ENCODE results near the gene ETV2. TPM values are rescaled to one million over a fixed set of nuclear protein-coding genes. Genes with fewer than 3 reads are reported as not detected.

Gene ETV2, protein sequence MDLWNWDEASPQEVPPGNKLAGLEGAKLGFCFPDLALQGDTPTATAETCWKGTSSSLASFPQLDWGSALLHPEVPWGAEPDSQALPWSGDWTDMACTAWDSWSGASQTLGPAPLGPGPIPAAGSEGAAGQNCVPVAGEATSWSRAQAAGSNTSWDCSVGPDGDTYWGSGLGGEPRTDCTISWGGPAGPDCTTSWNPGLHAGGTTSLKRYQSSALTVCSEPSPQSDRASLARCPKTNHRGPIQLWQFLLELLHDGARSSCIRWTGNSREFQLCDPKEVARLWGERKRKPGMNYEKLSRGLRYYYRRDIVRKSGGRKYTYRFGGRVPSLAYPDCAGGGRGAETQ
- total RNA-seq, result 0.79 TPM in 1 of 2 replicates, not detected in the other

DNA sequence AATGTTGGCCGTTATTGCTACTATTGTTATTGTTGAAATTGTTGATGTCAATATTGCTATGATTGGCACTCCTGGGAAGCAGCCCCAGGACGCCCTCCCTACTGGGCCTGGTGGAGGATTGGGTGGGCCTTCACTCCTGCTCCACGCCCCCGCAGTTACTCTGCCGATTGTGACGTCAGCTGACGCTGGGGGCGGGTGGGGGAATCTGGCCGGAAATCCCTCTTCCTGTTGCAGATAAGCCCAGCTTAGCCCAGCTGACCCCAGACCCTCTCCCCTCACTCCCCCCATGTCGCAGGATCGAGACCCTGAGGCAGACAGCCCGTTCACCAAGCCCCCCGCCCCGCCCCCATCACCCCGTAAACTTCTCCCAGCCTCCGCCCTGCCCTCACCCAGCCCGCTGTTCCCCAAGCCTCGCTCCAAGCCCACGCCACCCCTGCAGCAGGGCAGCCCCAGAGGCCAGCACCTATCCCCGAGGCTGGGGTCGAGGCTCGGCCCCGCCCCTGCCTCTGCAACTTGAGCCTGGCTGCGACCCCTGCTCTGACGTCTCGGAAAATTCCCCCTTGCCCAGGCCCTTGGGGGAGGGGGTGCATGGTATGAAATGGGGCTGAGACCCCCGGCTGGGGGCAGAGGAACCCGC lies at the start of gene ETV2:
TSS of gene ETV2 (plus strand) at position 231 of the 637 bp plus-strand sequence. CDS start 716 bp downstream, outside the sequence.

DNA sequence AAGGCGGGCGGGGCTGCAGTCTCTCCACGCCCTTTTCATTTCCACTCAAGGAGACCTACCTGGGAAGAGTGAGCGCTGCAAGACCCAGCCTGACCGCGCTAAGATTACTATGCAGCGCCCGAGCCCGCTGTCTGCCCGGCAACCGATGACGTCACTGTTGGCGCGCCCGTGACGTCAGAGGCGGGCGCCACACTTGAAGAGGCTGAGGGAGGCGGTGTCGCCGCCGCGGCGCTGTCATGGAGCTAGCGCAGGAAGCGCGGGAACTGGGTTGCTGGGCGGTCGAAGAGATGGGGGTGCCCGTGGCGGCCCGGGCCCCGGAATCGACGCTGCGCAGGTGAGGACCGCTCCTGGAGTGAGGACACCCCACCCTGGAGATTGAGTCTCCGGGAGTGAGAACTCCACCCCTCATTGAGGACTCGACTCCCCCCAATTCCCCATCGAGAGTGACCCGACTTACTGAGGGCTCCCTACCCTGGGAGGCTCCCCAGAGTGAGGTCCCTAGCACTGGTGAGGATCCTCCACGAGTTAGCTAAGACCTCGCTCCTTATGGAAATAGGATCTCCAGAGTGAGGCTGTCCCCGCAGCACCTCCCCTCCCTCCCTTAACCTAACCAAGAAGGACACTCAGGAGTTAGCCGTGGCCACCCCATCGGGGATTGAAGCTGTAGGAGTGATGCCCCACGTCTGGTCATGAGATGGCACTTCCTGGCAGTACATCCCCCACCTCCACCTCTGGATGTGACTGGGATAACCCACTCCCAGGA lies 28.8 kb upstream of the ETV2 start, which contains the start of gene HAUS5:
TSS of gene HAUS5 (plus strand) at position 177 of the 763 bp plus-strand sequence. CDS start at position 237, 60 bp downstream.

DNA sequence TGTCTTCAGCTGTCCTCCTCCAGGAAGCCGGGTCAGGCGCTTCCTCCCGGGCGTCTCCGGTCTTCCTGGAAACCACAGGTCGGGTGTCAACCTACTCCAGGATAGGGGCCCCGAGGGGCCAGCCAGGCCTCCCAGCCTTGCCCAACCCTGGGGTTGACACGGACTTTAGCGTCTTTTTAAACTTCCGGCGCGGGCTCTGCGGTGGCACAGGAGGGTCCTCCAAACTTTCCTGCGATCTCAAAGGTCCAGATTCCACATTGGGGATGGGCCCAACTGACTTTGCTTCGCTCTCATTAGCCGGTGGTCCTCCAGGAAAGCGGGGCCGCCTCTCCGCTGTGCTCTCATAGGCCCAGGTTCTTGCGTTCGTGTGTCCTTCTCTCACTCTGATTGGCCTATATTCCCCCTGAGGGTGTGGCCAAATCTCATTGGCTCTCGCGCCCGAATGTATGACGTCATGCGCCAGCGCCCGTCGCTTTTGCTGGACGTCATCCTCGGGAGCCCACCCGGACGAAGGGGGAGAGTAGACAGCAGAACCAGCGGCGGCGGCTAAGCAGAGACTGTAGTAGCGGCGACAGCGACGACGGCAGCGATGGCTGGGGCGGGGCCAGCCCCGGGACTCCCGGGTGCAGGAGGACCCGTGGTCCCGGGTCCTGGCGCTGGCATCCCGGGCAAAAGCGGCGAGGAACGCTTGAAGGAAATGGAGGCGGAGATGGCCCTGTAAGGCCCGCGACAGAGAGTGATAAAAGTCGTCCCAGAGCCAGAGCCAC lies 12.8 kb upstream of the ETV2 start, which contains the start of gene RBM42:
TSS of gene RBM42 (plus strand) at position 472 of the 767 bp plus-strand sequence. CDS start at position 590, 118 bp downstream.

DNA sequence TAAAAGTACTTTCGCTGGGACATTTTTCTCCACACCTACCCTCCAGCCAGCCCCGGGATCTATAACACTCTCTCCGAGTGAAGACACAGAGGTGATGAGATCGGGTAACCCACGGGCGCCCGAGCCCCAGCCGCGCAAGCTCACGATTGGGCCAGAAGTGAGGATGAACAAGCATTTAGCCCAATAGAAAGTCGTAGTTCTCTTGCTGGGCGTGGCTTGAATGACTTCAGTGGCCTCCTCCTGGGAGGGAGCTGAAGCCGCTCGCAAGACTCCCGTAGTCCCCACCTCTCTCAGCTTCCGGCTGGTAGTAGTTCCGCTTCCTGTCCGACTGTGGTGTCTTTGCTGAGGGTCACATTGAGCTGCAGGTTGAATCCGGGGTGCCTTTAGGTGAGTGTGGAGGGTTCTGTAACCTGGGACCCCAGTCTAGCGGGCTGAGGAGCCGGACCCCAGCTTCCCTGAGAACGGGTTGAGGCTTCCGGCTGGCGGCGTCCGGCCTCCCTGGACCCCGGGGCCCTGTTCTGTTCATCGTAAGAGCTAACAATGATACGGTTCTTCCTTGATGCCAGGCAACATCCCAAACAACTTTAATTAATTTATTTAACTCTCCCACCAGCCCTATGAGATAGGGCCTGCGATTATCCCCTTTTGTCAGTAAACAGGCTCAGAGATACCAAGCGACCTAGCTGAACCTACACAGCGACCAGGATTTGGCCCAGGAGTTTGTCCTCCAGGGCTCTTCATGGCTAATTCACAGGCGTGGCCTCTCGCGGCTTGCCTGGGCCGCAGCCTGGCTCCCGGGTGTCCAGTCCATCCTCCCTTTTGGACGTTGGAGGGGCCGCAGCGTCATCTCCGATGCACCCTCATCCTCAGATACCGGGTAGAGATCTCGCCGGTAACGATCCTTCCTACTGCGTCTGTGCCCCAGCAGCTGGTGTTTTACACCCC lies 6.7 kb downstream of the ETV2 start, which contains the start of gene COX6B1:
TSS of gene COX6B1 (plus strand) at position 307 of the 945 bp plus-strand sequence. CDS start 2,921 bp downstream, outside the sequence.

DNA sequence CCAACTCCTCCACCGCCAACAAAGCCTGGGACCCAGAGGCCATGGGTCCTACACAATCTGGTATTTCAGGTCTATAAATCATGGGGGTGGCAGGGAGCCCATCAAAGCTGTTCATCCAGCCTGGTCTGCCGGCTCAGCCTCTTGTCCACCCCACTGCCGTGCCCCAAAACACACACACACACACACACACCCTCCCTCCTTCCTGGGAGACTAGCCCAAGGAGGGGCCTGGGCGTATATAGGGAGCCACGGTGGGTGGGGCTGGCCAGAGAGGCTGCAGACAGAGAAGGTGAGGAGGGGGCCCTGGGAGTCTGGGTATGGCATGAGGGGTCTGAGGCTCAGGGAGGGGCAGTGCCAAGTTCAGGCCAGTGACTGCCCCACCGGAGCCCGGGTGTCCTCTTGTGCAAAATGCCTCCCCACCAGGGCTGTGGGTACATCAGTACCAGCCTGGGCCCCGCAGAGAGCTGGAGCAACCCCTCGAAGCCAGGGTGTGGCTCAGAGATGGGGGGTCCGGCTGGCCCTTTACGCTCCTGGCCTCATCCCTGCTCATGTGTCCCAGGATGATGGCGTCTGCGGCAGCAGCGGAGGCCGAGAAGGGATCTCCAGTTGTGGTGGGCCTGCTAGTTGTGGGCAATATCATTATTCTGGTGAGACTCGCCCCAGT lies 24.8 kb downstream of the ETV2 start, which contains the start of gene UPK1A:
TSS of gene UPK1A (plus strand) at position 267 of the 663 bp plus-strand sequence. CDS start at position 563, 296 bp downstream.

Other genes with a start within 250 kb of the ETV2 start
- gene FFAR2, start 193.5 kb upstream of the ETV2 start, total RNA-seq, result not detected in 2 replicates
- not detected in 2 replicates for gene KRTDAP, start 151.3 kb upstream of the ETV2 start, total RNA-seq
- gene DMKN, start 128.1 kb upstream of the ETV2 start, total RNA-seq, result 19.2 and 24.3 TPM in 2 replicates
- gene SBSN, start 113.4 kb upstream of the ETV2 start, total RNA-seq, result not detected in 2 replicates
- gene GAPDHS, start 108.3 kb upstream of the ETV2 start, total RNA-seq, result not detected in 2 replicates
- 83.2 and 109 TPM in 2 replicates for gene TMEM147, start 96.1 kb upstream of the ETV2 start, total RNA-seq
- gene ATP4A, start 78.1 kb upstream of the ETV2 start, total RNA-seq, result not detected in 2 replicates
- gene PMIS2, start 55.6 kb upstream of the ETV2 start, total RNA-seq, result not detected in 2 replicates
- gene HAUS5, start 29.0 kb upstream of the ETV2 start, total RNA-seq, result 8.4 and 9.0 TPM in 2 replicates
- 49.5 and 79.6 TPM in 2 replicates for gene RBM42, start 12.7 kb upstream of the ETV2 start, total RNA-seq
- gene COX6B1, start 6.6 kb downstream of the ETV2 start, total RNA-seq, result 268 and 559 TPM in 2 replicates
- gene UPK1A, start 24.8 kb downstream of the ETV2 start, total RNA-seq, result 0.39 TPM in 1 of 2 replicates, not detected in the other
- gene ZBTB32, start 62.8 kb downstream of the ETV2 start, total RNA-seq, result not detected in 2 replicates
- gene KMT2B, start 76.3 kb downstream of the ETV2 start, total RNA-seq, result 9.7 and 14.5 TPM in 2 replicates
- 2.0 and 3.5 TPM in 2 replicates for gene IGFLR1, start 100.7 kb downstream of the ETV2 start, total RNA-seq
- 12.7 and 18.8 TPM in 2 replicates for gene U2AF1L4, start 103.7 kb downstream of the ETV2 start, total RNA-seq
- gene PSENEN, start 103.9 kb downstream of the ETV2 start, total RNA-seq, result 13.7 TPM in 2 replicates
- 41.9 and 45.1 TPM in 2 replicates for gene LIN37, start 106.8 kb downstream of the ETV2 start, total RNA-seq
- 4.3 and 22.8 TPM in 2 replicates for gene HSPB6, start 115.3 kb downstream of the ETV2 start, total RNA-seq
- gene PROSER3, start 116.4 kb downstream of the ETV2 start, total RNA-seq, result 20.0 and 28.6 TPM in 2 replicates
- 8.7 and 14.5 TPM in 2 replicates for gene ARHGAP33, start 133.8 kb downstream of the ETV2 start, total RNA-seq
- not detected in 2 replicates for gene PRODH2, start 171.1 kb downstream of the ETV2 start, total RNA-seq
- not detected in 2 replicates for gene NPHS1, start 210.8 kb downstream of the ETV2 start, total RNA-seq
- gene KIRREL2, start 215.2 kb downstream of the ETV2 start, total RNA-seq, result 0.39 TPM in 1 of 2 replicates, not detected in the other
- gene APLP1, start 226.8 kb downstream of the ETV2 start, total RNA-seq, result 5.5 and 9.1 TPM in 2 replicates

All from placental epithelial cell (primary cell).